HCT116 (cell line): Measurements from ENCODE around the gene FBXL19. TPM values are rescaled to one million over a fixed set of nuclear protein-coding genes. Genes with fewer than 3 reads are reported as not detected.

Experiments
- ATAC-seq: fragments of 200-7000 bp; cut with Tn5 transposase; 2 replicates; pipeline ENCODE4 v1.9.1; 2020; ENCODE audit warnings: mild to moderate bottlenecking, moderate library complexity
- BruUV-seq: library from RNA; stranded (reverse); fragments of 400-500 nt; replicated peaks from 2 replicates; lab custom pipeline; 2021; lab: Mats Ljungman, UMichigan
- CTCF ChIA-PET: fragments of 300-600 bp; sonication (Branson Sonifier 250); formaldehyde crosslinking; loops from one replicate; lab custom pipeline; 2021; ENCODE audit warnings: antibody characterized with exemption; lab: Charles Lee
- POLR2A ChIA-PET: fragments of 300-600, 350-600 bp; sonication (Branson Sonifier 250); formaldehyde crosslinking; loops from one replicate; lab custom pipeline; 2021; ENCODE audit warnings: antibody characterized with exemption; lab: Charles Lee
- RAD21 ChIA-PET, 2 experiments: fragments of 300-600 bp; sonication (Branson Sonifier 250); formaldehyde crosslinking; loops; one replicate each; lab custom pipeline; 2023; ENCODE audit warnings: low total read pairs in 2 of 2; ENCODE audit not compliant: uncharacterized antibody in 2 of 2, unreplicated experiment in 2 of 2, low non-redundant PET in 1 of 2; lab: Charles Lee
- DNase-seq: peaks from one replicate; pipeline ENCODE4 v3.0.0-alpha.2; 2010; ENCODE audit warnings: low read depth, low spot score
- H2AFZ ChIP-seq: fragments of 200-600 bp; shearing (Covaris generic), sonication (generic); 2 replicates; pipeline ENCODE4 v1.6.1; 2017; ENCODE audit warnings: low read depth, mixed run types, mixed read lengths, antibody characterized with exemption, low read length; ENCODE audit not compliant: poor library complexity, severe bottlenecking
- H3K27ac ChIP-seq: 2 replicates; pipeline ENCODE4 v1.5.1; 2012; ENCODE audit warnings: low read depth, low read length
- H3K27me3 ChIP-seq: fragments of 200-600 bp; sonication (generic); 2 replicates; pipeline ENCODE4 v1.6.1; 2016; ENCODE audit warnings: mixed run types, low read length, mixed read lengths; ENCODE audit not compliant: insufficient read depth
- H3K36me3 ChIP-seq, 2 experiments: fragments of 200-500 bp in 1 of 2; fragments of 200-600 bp in 1 of 2; sonication (Bioruptor generic) in 1 of 2; sonication (generic) in 1 of 2; 2 replicates each; pipeline versions ENCODE4 v1.5.1 to v1.6.1; 2014 to 2016; ENCODE audit warnings: low read length in 2 of 2, inconsistent platforms in 1 of 2, mixed read lengths in 1 of 2, mixed run types in 1 of 2; ENCODE audit not compliant: insufficient read depth in 2 of 2, control insufficient read depth in 1 of 2
- H3K4me1 ChIP-seq, 2 experiments: fragments of 200-600 bp in 1 of 2; sonication (generic) in 1 of 2; 2 replicates each; pipeline versions ENCODE4 v1.5.1 to v1.6.1; 2012 to 2017; ENCODE audit warnings: low read length in 2 of 2, inconsistent platforms in 1 of 2, mild to moderate bottlenecking in 1 of 2, mixed read lengths in 1 of 2, mixed run types in 1 of 2, moderate library complexity in 1 of 2; ENCODE audit not compliant: insufficient read depth in 2 of 2, control insufficient read depth in 1 of 2
- H3K4me2 ChIP-seq: fragments of 200-600 bp; sonication (generic); 2 replicates; pipeline ENCODE4 v1.6.1; 2017; ENCODE audit warnings: mixed run types, low read length, mixed read lengths
- H3K4me3 ChIP-seq, 2 experiments: fragments of 200-600 bp in 1 of 2; sonication (generic) in 1 of 2; replicated peaks in 1 of 2; 2 replicates each; pipeline ENCODE4 v1.5.1; 2011 to 2016; ENCODE audit warnings: low read length in 2 of 2, control low read depth in 1 of 2, low read depth in 1 of 2, mild to moderate bottlenecking in 1 of 2, mixed read lengths in 1 of 2, mixed run types in 1 of 2
- H3K79me2 ChIP-seq: fragments of 200-600 bp; sonication (generic); 2 replicates; pipeline ENCODE4 v1.6.1; 2017; ENCODE audit warnings: mild to moderate bottlenecking, mixed run types, low read length, moderate library complexity, mixed read lengths; ENCODE audit not compliant: insufficient read depth
- H3K9ac ChIP-seq: fragments of 200-600 bp; sonication (generic); 2 replicates; pipeline ENCODE4 v1.6.1; 2016; ENCODE audit warnings: low read length, mixed read lengths
- H3K9me2 ChIP-seq: fragments of 200-600 bp; sonication (generic), shearing (Covaris generic); 2 replicates; pipeline ENCODE4 v1.6.1; 2017; ENCODE audit warnings: mixed run types, mild to moderate bottlenecking, moderate library complexity; ENCODE audit not compliant: insufficient read depth
- H3K9me3 ChIP-seq, 2 experiments: fragments of 200-500 bp in 1 of 2; fragments of 200-600 bp in 1 of 2; sonication (Bioruptor generic) in 1 of 2; sonication (generic) in 1 of 2; 2 replicates each; pipeline ENCODE4 v1.6.1; 2014 to 2017; ENCODE audit warnings: low read length in 2 of 2, mixed read lengths in 2 of 2, inconsistent platforms in 1 of 2, low read depth in 1 of 2, mild to moderate bottlenecking in 1 of 2, mixed run types in 1 of 2, moderate library complexity in 1 of 2; ENCODE audit not compliant: control insufficient read depth in 1 of 2, insufficient read depth in 1 of 2
- H4K20me1 ChIP-seq: fragments of 200-600 bp; sonication (generic), shearing (Covaris generic); 2 replicates; pipeline ENCODE4 v1.6.1; 2017; ENCODE audit warnings: mixed run types, mild to moderate bottlenecking, moderate library complexity; ENCODE audit not compliant: insufficient read depth
- EGR1 ChIP-seq: IDR thresholded peaks from 2 replicates; pipeline ENCODE4 v1.6.1; 2012; ENCODE audit warnings: low read depth
- SIN3A ChIP-seq: IDR thresholded peaks from 2 replicates; pipeline ENCODE4 v1.6.1; 2012; ENCODE audit warnings: low read depth
- intact Hi-C: fragments of 100-400 bp; cut with micrococcal nuclease; formaldehyde crosslinking; loops from 2 replicates; pipeline ENCODE4 v1.10.0; 2022
- total RNA-seq: library from RNA; stranded (reverse); gene quantifications from one replicate; pipeline ENCODE4 v1.2.1, GENCODE V29; 2021; ENCODE audit not compliant: unreplicated experiment
- TF ChIP-seq, protein P1 (sequence below), 3 experiments: fragments of 200-600 bp in 1 of 3; sonication (generic) in 1 of 3; IDR thresholded peaks in 2 of 3; conservative IDR thresholded peaks in 1 of 3; 2 replicates each; pipeline ENCODE4 v1.5.1; 2012 to 2017; ENCODE audit warnings: low read depth in 2 of 3, low read length in 2 of 3, antibody characterized with exemption in 1 of 3, borderline replicate concordance in 1 of 3, control low read depth in 1 of 3, mild to moderate bottlenecking in 1 of 3, mixed read lengths in 1 of 3, mixed run types in 1 of 3, moderate library complexity in 1 of 3; ENCODE audit not compliant: insufficient read depth in 1 of 3
- TF ChIP-seq, protein P2 (sequence below): IDR thresholded peaks from 2 replicates; pipeline ENCODE4 v1.6.1; 2012
- TF ChIP-seq, protein P3 (sequence below): IDR thresholded peaks from 2 replicates; pipeline ENCODE4 v1.6.1; 2012

Gene FBXL19
- total RNA-seq, 1 experiment from 2014 or later: 45.2 TPM

DNA sequence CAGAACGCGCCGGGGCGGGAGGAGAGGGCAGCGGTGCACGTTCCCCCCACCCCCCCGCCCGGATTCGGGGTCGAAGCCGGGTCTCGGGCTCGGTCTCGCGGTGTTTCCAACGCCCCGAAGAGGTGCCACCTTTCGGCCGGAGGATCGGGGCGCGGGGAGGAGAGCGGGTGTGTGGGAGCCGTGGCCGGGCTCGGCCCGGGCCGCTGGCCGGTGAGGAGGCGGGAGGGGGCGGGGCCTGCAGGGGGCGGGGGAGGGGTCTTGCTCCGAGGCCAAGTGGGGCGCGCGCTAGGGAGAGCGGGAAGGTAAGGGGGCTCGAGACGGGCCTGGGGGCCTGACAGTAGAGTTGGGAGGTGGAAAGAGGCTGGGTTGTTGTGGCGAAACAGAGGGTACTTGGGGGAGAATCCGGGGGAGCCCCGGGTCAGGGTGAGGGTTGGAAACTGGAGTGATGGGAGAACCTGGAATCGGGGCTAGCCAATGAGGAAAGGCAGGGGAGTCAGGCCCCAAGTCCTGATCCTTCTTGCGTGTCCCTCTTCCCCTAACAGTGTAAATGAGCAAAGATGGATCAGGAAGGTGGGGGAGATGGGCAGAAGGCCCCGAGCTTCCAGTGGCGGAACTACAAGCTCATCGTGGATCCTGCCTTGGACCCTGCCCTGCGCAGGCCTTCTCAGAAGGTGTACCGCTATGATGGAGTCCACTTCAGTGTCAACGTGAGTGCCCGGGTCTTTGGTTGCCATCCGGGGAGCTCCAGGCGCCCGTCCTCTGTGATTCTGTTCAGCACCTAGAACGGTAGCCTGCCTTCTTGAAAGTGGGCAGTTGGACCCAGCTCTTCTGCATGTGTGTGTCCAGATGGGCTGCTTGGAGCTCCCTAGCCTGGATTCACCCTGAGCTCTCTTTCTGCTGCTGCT, 35.1 kb downstream of the FBXL19 start:
- intact Hi-C loops: loop anchor here (10.0 kb wide), 2 partner anchors 136 to 486 kb away; partner anchors contain the start of genes VKORC1 and ZNF843
- Histone ChIP-seq H2AFZ (no peak overlapping the region), H3K27me3 (no peaks in the 10 kb centered on the region), H3K27ac (peak overlapping the region; percentile 100), H3K4me3 (peak overlapping the region; percentile 74 to 88), H3K79me2 (peaks cover 28% of the 10 kb centered on the region), H3K9me2 (no peaks in the 10 kb centered on the region), H3K36me3 (peaks cover 39 to 43% of the 10 kb centered on the region in 2 experiments), H3K4me2 (peak overlapping the region; percentile 90), H3K4me1 (peaks cover 21 to 28% of the 10 kb centered on the region in 2 experiments), H3K9ac (peak overlapping the region; percentile 88), H3K9me3 (no peaks in the 10 kb centered on the region), H4K20me1 (no peaks in the 10 kb centered on the region)
- ATAC-seq (peak; percentile 57), DNase-seq (peak; percentile 35)
- TF ChIP-seq, protein P1, sequence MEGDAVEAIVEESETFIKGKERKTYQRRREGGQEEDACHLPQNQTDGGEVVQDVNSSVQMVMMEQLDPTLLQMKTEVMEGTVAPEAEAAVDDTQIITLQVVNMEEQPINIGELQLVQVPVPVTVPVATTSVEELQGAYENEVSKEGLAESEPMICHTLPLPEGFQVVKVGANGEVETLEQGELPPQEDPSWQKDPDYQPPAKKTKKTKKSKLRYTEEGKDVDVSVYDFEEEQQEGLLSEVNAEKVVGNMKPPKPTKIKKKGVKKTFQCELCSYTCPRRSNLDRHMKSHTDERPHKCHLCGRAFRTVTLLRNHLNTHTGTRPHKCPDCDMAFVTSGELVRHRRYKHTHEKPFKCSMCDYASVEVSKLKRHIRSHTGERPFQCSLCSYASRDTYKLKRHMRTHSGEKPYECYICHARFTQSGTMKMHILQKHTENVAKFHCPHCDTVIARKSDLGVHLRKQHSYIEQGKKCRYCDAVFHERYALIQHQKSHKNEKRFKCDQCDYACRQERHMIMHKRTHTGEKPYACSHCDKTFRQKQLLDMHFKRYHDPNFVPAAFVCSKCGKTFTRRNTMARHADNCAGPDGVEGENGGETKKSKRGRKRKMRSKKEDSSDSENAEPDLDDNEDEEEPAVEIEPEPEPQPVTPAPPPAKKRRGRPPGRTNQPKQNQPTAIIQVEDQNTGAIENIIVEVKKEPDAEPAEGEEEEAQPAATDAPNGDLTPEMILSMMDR (IDR thresholded peaks at IDR 0.05 in 2 of 3, conservative IDR thresholded peaks at IDR 0.05 in 1 of 3; ENCODE audit: borderline replicate concordance in 1 of 3, insufficient read depth in 1 of 3, low read depth in 2 of 3, low read length in 2 of 3): no peak
- BruUV-seq: no TSS peak
- ChIA-PET RAD21 (no interaction called here), CTCF (no interaction called here), POLR2A (no interaction called here)

DNA sequence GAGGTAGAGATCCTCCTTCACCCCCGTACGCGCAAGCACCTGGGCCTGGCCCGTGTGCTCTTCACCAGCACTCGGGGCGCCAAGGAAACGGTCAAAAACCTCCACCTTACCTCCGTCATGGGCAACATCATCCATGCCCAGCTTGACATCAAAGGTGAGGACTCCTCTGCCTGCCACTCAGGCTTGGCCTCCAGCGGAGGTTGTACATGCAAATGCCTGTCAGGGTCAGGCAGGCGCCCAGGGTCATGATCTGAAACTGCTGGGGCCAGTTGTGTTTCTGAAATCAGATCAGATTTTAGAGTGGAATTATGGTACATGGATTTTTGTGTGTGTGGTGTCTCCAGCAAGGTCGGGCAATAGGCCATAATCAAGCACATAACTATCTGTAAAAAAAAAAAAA, 38.0 kb downstream of the FBXL19 start:
- peaks cover 61 to 65% of the 10 kb centered on the region in 2 experiments for H3K36me3 ChIP-seq
- H3K9me3 ChIP-seq: no peaks in the 10 kb centered on the region
- no peak for ATAC-seq
- H3K27ac ChIP-seq: no peak overlapping the region
- CTCF ChIA-PET: no interaction called here
- H3K9ac ChIP-seq: no peak overlapping the region
- H3K4me2 ChIP-seq: no peak overlapping the region
- peaks cover 15 to 20% of the 10 kb centered on the region in 2 experiments for H3K4me1 ChIP-seq
- H3K9me2 ChIP-seq: no peaks in the 10 kb centered on the region
- intact Hi-C loops: no loop called here
- TF ChIP-seq EGR1 (no peak), SIN3A (no peak)
- TF ChIP-seq, protein P2, sequence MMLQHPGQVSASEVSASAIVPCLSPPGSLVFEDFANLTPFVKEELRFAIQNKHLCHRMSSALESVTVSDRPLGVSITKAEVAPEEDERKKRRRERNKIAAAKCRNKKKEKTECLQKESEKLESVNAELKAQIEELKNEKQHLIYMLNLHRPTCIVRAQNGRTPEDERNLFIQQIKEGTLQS: no peak
- TF ChIP-seq, protein P3, sequence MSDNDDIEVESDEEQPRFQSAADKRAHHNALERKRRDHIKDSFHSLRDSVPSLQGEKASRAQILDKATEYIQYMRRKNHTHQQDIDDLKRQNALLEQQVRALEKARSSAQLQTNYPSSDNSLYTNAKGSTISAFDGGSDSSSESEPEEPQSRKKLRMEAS: no peak
- TF ChIP-seq, all 23 proteins: peak for 0
- no peaks in the 10 kb centered on the region for H4K20me1 ChIP-seq
- peaks cover 28% of the 10 kb centered on the region for H3K79me2 ChIP-seq
- POLR2A ChIA-PET: no interaction called here
- no peaks in the 10 kb centered on the region for H3K27me3 ChIP-seq
- no peak overlapping the region for H3K4me3 ChIP-seq
- no peak overlapping the region for H2AFZ ChIP-seq
- no peak for DNase-seq
- no TSS peak for BruUV-seq
- RAD21 ChIA-PET: no interaction called here
